Breast epithelium (tissue), 4 donors: ENCODE data around the gene CCDC102B. TPM values are rescaled to one million over a fixed set of nuclear protein-coding genes. Genes with fewer than 3 reads are reported as not detected.

Experiments
- DNase-seq, 2 donors: peaks; one replicate each; pipeline ENCODE4 v3.0.0-alpha.2; 2019; ENCODE audit warnings: low spot score in 2 of 2
- H3K27ac ChIP-seq, 2 donors: fragments of 200-600 bp; sonication (generic) in 1 of 2; one replicate each; pipeline ENCODE4 v1.5.1; 2016 to 2019; ENCODE audit warnings: mild to moderate bottlenecking in 1 of 2
- H3K27me3 ChIP-seq, 2 donors: fragments of 200-600 bp; sonication (generic) in 1 of 2; one replicate each; pipeline versions ENCODE4 v1.5.1 to v1.6.0; 2017 to 2019; ENCODE audit warnings: control low read depth in 1 of 2, mild to moderate bottlenecking in 1 of 2
- H3K36me3 ChIP-seq: fragments of 200-600 bp; one replicate; pipeline ENCODE4 v1.5.1; 2019
- H3K4me1 ChIP-seq, 2 donors: fragments of 200-600 bp; sonication (generic); one replicate each; pipeline ENCODE4 v1.5.1; 2016 to 2019; ENCODE audit warnings: control low read depth in 1 of 2
- H3K4me3 ChIP-seq, 3 donors: fragments of 200-600 bp; sonication (generic); 1 replicate in 2 of 3; 2 replicates in 1 of 3; pipeline ENCODE4 v1.5.1; 2016 to 2019; ENCODE audit warnings: mild to moderate bottlenecking in 3 of 3, moderate library complexity in 2 of 3
- H3K9me3 ChIP-seq, 2 donors: fragments of 200-600 bp; sonication (generic) in 1 of 2; one replicate each; pipeline ENCODE4 v1.5.1; 2016 to 2019; ENCODE audit warnings: control low read depth in 1 of 2
- POLR2A ChIP-seq: fragments of 450-650 bp; IDR thresholded peaks from one replicate; pipeline ENCODE4 v1.6.1; 2016; ENCODE audit warnings: antibody characterized with exemption, mild to moderate bottlenecking, moderate library complexity
- POLR2AphosphoS5 ChIP-seq, 3 donors: sonication (generic); formaldehyde crosslinking; IDR thresholded peaks; one replicate each; pipeline ENCODE4 v1.6.1; 2017; ENCODE audit warnings: antibody characterized with exemption in 3 of 3
- intact Hi-C: fragments of 100-400 bp; cut with DNase I; formaldehyde crosslinking; loops from one replicate; pipeline ENCODE4 v1.15.1; 2023; ENCODE audit warnings: low total_unique reads
- total RNA-seq, 3 donors: library from RNA; depleted of rRNA; stranded (reverse); fragments of >200 nt; gene quantifications; one replicate each; pipeline ENCODE4 v1.1.0, GENCODE V29; 2016
- TF ChIP-seq, protein P1 (sequence below), 3 donors: fragments of 450-650 bp; IDR thresholded peaks; one replicate each; pipeline ENCODE4 v1.5.1; 2016 to 2017; ENCODE audit warnings: antibody characterized with exemption in 3 of 3, mild to moderate bottlenecking in 3 of 3, moderate library complexity in 3 of 3

The CCDC102B gene
- total RNA-seq, 3 donors from 2014 or later = 5.3 to 9.1 (median 7.2) TPM

DNA sequence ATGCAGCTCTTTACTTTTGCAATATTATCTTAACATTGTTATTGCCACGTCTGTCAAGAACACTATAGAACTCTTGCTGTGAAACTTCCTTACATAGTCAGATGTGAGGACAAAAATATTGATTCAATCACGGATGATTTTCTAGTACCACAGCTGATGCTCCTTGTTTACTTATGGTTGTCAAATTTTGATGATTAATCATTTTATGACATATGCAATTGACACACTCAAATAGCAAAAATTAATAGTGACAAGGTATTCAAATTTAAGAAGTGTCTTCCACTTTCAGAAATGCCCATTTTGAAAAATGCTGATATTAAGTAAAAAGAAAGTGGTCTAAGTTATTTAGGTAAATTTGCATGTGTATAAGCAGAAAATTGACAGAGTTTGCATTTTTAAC is 284.0 kb downstream of the CCDC102B start:
- Histone ChIP-seq H3K4me1 (no peaks in the 10 kb centered on the region), H3K27ac (no peak overlapping the region), H3K27me3 (no peaks in the 10 kb centered on the region), H3K9me3 (no peaks in the 10 kb centered on the region), H3K4me3 (no peak overlapping the region), H3K36me3 (no peaks in the 10 kb centered on the region)
- DNase-seq = no peak
- intact Hi-C loops = no loop called here
- TF ChIP-seq POLR2A (no peak), POLR2AphosphoS5 (IDR thresholded peaks at IDR 0.05) (no peak)
- TF ChIP-seq, protein P1, sequence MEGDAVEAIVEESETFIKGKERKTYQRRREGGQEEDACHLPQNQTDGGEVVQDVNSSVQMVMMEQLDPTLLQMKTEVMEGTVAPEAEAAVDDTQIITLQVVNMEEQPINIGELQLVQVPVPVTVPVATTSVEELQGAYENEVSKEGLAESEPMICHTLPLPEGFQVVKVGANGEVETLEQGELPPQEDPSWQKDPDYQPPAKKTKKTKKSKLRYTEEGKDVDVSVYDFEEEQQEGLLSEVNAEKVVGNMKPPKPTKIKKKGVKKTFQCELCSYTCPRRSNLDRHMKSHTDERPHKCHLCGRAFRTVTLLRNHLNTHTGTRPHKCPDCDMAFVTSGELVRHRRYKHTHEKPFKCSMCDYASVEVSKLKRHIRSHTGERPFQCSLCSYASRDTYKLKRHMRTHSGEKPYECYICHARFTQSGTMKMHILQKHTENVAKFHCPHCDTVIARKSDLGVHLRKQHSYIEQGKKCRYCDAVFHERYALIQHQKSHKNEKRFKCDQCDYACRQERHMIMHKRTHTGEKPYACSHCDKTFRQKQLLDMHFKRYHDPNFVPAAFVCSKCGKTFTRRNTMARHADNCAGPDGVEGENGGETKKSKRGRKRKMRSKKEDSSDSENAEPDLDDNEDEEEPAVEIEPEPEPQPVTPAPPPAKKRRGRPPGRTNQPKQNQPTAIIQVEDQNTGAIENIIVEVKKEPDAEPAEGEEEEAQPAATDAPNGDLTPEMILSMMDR (IDR thresholded peaks at IDR 0.05) = no peak

DNA sequence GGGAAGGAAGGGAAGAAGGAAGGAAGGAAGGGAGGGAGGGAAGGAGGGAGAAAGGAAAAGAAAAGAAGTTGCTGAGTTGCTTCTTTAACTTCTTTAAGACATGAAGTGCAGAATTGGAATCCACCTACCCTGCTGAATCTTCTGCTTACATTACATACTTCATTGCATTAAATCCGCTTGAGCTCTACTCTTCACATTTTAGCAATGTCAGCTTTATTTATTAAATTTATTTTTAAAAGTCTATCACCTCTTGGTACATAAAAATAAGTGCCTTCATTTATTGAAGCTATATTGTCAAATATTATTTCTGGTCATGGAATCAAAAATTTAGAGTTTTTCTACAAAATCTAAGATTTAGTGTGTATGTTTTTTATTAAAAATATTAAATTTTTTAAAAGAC is 284.6 kb downstream of the CCDC102B start:
- no peak for TF ChIP-seq POLR2AphosphoS5 (IDR thresholded peaks at IDR 0.05)
- TF ChIP-seq, protein P1 (IDR thresholded peaks at IDR 0.05) = no peak
- TF ChIP-seq POLR2A = no peak
- H3K27me3 ChIP-seq = no peaks in the 10 kb centered on the region
- intact Hi-C loops = no loop called here
- H3K36me3 ChIP-seq = no peaks in the 10 kb centered on the region
- H3K4me1 ChIP-seq = no peaks in the 10 kb centered on the region
- DNase-seq = no peak
- no peak overlapping the region for H3K27ac ChIP-seq
- H3K9me3 ChIP-seq = no peaks in the 10 kb centered on the region
- no peak overlapping the region for H3K4me3 ChIP-seq

DNA sequence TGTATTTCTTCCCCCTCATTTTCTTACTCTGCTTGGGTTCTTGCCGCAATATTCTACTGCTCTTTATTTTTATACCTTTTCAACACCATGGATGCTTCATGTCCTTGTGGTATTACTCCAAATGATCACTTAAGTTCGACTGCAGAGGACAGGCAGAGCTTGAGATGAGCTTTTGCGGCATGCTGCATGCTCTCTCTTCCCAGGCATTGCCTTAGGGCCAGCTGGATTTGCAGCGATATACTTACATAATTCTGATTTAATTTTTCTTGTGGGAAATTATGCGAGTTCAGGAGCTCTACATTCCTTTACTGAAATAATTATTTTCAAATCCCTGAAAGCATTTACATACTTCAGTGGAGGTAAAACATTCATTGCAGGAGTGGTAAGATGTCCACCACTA is 288.1 kb downstream of the CCDC102B start:
- no peak for TF ChIP-seq POLR2A
- TF ChIP-seq, protein P1 (IDR thresholded peaks at IDR 0.05) = no peak
- TF ChIP-seq POLR2AphosphoS5 (IDR thresholded peaks at IDR 0.05) = no peak
- intact Hi-C loops = no loop called here
- H3K4me1 ChIP-seq = no peaks in the 10 kb centered on the region
- no peaks in the 10 kb centered on the region for H3K9me3 ChIP-seq
- no peaks in the 10 kb centered on the region for H3K27me3 ChIP-seq
- H3K27ac ChIP-seq = no peak overlapping the region
- no peak overlapping the region for H3K4me3 ChIP-seq
- no peak for DNase-seq
- no peaks in the 10 kb centered on the region for H3K36me3 ChIP-seq

DNA sequence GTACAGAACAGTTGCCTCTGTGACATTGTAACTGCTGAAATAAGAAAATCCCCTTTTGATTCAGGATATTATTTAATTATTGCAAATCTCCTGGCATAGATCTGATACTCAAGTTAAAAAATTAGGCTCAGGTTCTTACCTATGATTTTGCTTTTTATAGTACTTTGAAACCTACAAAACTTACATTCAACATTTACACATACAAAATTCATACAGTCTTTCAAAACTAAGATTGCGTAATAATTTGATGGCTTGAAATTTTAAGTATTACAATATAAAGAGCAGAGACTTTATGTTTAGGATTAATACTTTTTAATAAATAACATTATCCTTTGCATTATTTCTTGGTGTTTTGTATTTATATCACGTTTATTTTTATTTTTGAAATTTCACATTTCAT is 291.1 kb downstream of the CCDC102B start:
- DNase-seq = no peak
- no peaks in the 10 kb centered on the region for H3K36me3 ChIP-seq
- no peaks in the 10 kb centered on the region for H3K9me3 ChIP-seq
- intact Hi-C loops = no loop called here
- no peak overlapping the region for H3K4me3 ChIP-seq
- no peak overlapping the region for H3K27ac ChIP-seq
- H3K27me3 ChIP-seq = no peaks in the 10 kb centered on the region
- H3K4me1 ChIP-seq = no peaks in the 10 kb centered on the region
- no peak for TF ChIP-seq POLR2A

DNA sequence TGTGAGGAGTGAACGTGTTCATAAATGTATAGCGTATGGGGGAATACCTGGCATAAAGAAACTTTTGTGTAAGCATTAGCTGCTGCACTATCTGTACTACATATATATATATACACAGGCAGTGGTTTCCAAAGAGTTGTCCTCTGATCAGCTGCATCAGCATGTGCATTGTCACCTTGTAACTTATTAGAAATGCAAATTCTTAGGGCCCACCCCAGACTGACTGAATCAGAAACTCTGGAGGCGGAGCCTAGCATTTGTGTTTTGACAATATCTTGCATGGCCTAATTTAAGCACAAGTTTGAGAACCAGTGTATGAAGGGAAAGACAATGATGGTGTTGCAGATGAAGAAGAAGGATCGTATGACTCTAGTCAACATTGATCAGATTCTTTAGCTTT is 299.5 kb downstream of the CCDC102B start:
- Histone ChIP-seq H3K4me3 (no peak overlapping the region), H3K27ac (no peak overlapping the region), H3K9me3 (no peaks in the 10 kb centered on the region), H3K4me1 (no peaks in the 10 kb centered on the region), H3K27me3 (no peaks in the 10 kb centered on the region), H3K36me3 (no peaks in the 10 kb centered on the region)
- no peak for TF ChIP-seq POLR2AphosphoS5 (IDR thresholded peaks at IDR 0.05)
- TF ChIP-seq, protein P1 (IDR thresholded peaks at IDR 0.05) = no peak
- no peak for TF ChIP-seq POLR2A
- no peak for DNase-seq
- intact Hi-C loops = no loop called here

DNA sequence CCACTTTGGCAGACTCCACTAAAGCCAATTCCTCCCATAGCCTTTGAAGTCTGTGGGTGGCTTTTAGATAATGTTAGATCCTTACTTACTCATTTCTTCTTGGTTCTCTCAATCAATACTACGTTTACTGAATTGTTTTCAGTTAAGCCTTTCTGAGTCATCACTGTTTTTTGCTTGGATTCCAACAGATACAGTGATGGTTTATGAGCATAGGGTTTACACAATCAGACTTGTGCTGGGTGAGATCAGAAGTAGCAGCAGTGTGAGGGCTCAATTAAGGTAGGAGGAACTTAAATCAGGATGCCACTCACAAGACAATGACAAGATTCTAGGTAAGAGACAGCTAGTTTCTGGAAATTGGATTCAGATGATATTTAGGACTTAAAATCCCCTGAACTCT is 305.1 kb downstream of the CCDC102B start:
- Histone ChIP-seq H3K27ac (no peak overlapping the region), H3K9me3 (no peaks in the 10 kb centered on the region), H3K4me3 (no peak overlapping the region), H3K4me1 (no peaks in the 10 kb centered on the region), H3K36me3 (no peaks in the 10 kb centered on the region), H3K27me3 (no peaks in the 10 kb centered on the region)
- DNase-seq = no peak
- intact Hi-C loops = no loop called here
- TF ChIP-seq POLR2A (no peak), POLR2AphosphoS5 (IDR thresholded peaks at IDR 0.05) (no peak)
- TF ChIP-seq, protein P1 (IDR thresholded peaks at IDR 0.05) = no peak
